Measurements from ENCODE around the gene MMP10. TPM values are rescaled to one million over a fixed set of nuclear protein-coding genes. Genes with fewer than 3 reads are reported as not detected.

MMP10 gene
- total RNA-seq, 1 donor from 2014 or later: not detected

GRCh38 chr11:102771351-102771750 lies 9.1 kb downstream of the MMP10 start:
- Mint-ChIP-seq H3K36me3 (ENCODE audit: insufficient read depth) (no peaks in the 10 kb centered on the region), H3K27me3 (no peaks in the 10 kb centered on the region), H3K4me3 (ENCODE audit: low read depth) (no peak overlapping the region), H3K4me1 (ENCODE audit: low read depth) (no peaks in the 10 kb centered on the region), H3K9me3 (ENCODE audit: low read depth) (peaks cover 3% of the 10 kb centered on the region), H3K27ac (no peak overlapping the region)
- DNase-seq (ENCODE audit: low spot score, unreplicated experiment): no peak
- no peak for TF ChIP-seq CTCF (IDR thresholded peaks at IDR 0.05; ENCODE audit: unreplicated experiment)

DNA sequence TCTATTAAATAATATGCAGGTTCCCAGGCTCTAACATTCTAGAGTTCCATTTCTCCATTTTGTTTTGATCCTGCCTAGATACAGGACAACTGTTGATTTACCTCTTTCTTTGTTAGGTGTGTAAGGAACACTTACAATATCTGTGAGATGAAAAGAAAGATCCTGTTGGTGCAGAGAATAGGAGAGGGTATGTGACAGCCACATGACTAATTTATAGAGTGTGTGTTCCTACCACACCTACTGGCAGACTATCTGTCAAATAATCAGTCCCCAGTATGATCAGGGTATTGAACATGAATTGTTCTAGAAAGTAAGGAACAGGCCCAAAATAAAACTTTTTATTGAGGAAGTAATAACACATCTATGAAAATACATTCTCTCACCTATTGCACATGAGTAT lies 10.2 kb downstream of the MMP10 start:
- Mint-ChIP-seq H3K36me3 (ENCODE audit: insufficient read depth) (no peaks in the 10 kb centered on the region), H3K4me3 (ENCODE audit: low read depth) (no peak overlapping the region), H3K4me1 (ENCODE audit: low read depth) (peaks cover 5% of the 10 kb centered on the region), H3K27me3 (no peaks in the 10 kb centered on the region), H3K27ac (no peak overlapping the region), H3K9me3 (ENCODE audit: low read depth) (peaks cover 3% of the 10 kb centered on the region)
- no peak for DNase-seq (ENCODE audit: low spot score, unreplicated experiment)
- TF ChIP-seq CTCF (IDR thresholded peaks at IDR 0.05; ENCODE audit: unreplicated experiment): no peak

DNA sequence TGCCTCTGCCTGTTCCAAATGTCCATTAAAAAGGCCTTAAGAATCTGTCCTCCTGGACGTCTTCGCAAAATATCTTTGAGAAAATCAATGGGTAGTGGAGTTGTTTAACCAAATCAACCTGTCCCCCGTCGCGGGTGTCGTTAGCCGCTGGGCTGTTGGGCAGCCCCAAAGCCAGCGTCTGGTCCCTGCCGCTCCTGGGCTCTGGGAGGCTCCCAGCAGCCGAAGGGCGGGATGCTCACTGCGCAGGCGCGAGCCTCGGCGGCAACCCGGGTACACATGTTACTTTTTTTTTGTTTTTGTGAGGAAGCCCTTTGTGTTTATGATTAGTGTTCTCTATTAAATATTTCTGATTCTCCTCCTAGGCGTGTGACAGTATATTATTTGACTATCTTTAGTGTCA lies 12.6 kb downstream of the MMP10 start:
- Mint-ChIP-seq H3K27me3 (no peaks in the 10 kb centered on the region), H3K4me1 (ENCODE audit: low read depth) (peaks cover 13% of the 10 kb centered on the region), H3K9me3 (ENCODE audit: low read depth) (peaks cover 3% of the 10 kb centered on the region), H3K4me3 (ENCODE audit: low read depth) (no peak overlapping the region), H3K27ac (no peak overlapping the region), H3K36me3 (ENCODE audit: insufficient read depth) (no peaks in the 10 kb centered on the region)
- DNase-seq (ENCODE audit: low spot score, unreplicated experiment): no peak
- no peak for TF ChIP-seq CTCF (IDR thresholded peaks at IDR 0.05; ENCODE audit: unreplicated experiment)

DNA sequence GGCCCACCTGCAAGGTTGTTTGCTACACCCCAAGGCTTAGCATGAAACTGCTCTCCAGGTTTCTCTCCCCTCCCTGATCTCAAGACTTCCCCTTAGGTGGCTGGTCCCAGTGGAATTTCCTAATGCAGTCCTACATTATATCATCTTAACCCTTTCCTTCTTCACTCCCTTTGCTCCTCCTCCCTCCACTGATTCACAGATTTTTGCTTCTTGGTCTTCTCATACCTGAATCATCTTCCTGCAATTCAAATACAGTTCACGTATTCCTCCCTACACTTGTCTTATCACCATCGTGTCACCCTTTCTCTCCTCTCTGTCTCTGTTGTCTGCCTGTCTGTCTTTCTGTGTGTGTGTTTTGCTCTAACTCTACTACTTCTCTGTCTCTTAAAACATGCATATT lies 17.0 kb downstream of the MMP10 start:
- DNase-seq (ENCODE audit: low spot score, unreplicated experiment): no peak
- Mint-ChIP-seq H3K9me3 (ENCODE audit: low read depth) (peaks cover 3% of the 10 kb centered on the region), H3K4me3 (ENCODE audit: low read depth) (no peak overlapping the region), H3K27ac (no peak overlapping the region), H3K27me3 (no peaks in the 10 kb centered on the region), H3K36me3 (ENCODE audit: insufficient read depth) (no peaks in the 10 kb centered on the region), H3K4me1 (ENCODE audit: low read depth) (peaks cover 18% of the 10 kb centered on the region)
- TF ChIP-seq CTCF (IDR thresholded peaks at IDR 0.05; ENCODE audit: unreplicated experiment): no peak

DNA sequence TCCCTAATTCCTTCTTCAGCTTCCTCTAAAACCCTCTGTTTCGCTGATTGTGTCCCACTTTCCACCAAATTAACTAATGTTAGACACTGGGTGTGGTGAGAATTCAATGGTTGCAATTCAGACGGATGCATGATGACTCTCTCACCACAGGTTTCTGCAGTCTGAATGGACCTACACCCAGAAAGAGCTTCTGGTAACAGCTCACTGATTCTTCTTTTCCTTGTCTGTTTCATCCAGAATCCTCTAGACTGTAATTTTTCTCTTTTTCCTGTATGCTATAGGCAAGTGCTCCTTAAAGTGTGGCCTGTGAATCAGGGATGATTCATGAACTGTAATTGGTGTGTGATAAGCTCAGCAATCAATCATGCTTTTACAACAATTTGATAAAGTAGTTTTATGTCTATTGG lies 18.1 kb downstream of the MMP10 start:
- no peak for TF ChIP-seq CTCF (IDR thresholded peaks at IDR 0.05; ENCODE audit: unreplicated experiment)
- no peak for DNase-seq (ENCODE audit: low spot score, unreplicated experiment)
- peaks cover 19% of the 10 kb centered on the region for H3K4me1 Mint-ChIP-seq (ENCODE audit: low read depth)
- H3K4me3 Mint-ChIP-seq (ENCODE audit: low read depth): no peak overlapping the region
- H3K9me3 Mint-ChIP-seq (ENCODE audit: low read depth): no peaks in the 10 kb centered on the region
- H3K36me3 Mint-ChIP-seq (ENCODE audit: insufficient read depth): no peaks in the 10 kb centered on the region
- no peaks in the 10 kb centered on the region for H3K27me3 Mint-ChIP-seq
- no peak overlapping the region for H3K27ac Mint-ChIP-seq

Measured in progenitor cell of endocrine pancreas (in vitro differentiated cells).